ENCODE results near the gene VPS52. TPM values are rescaled to one million over a fixed set of nuclear protein-coding genes. Genes with fewer than 3 reads are reported as not detected.
"Not testable (repeated sequence)": the region's sequence is repeated elsewhere in the genome, so short reads cannot be mapped to it uniquely, and the experiment has no call there.

The VPS52 gene
- total RNA-seq, 1 donor from 2014 or later: 36.0 TPM

DNA sequence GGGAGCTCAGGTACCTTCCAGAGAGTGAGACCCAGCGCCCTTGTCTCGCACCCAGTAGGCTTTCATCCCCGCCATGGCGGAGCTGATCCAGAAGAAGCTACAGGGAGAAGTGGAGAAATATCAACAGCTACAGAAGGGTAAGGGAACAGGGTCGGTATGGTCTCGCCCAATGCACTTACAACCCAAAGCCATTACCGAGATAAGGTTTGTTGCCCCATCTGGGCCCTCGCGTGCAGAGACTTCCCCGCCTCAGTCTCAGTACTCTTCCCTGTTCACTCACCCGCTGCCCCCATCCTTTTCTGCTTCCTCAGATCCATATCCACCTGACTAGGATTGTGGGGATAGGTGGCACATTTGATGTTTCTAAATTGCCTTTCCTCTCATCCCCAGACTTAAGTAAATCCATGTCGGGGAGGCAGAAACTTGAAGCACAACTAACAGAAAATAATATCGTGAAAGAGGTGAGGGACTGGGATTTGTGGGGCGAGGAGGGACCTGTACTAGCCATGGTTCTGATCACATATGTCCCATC lies 18.2 kb upstream of the VPS52 start:
- Mint-ChIP-seq H3K9me3 (ENCODE audit: low read depth) (no peaks in the 10 kb centered on the region), H3K4me3 (ENCODE audit: unreplicated experiment) (peak overlapping the region; percentile 97), H3K36me3 (ENCODE audit: low read depth) (peaks cover 11% of the 10 kb centered on the region), H3K27me3 (ENCODE audit: low read depth) (no peaks in the 10 kb centered on the region), H3K27ac (ENCODE audit: unreplicated experiment) (peak overlapping the region; percentile 95), H3K4me1 (ENCODE audit: low read depth) (peaks cover 44% of the 10 kb centered on the region)
- peak; percentile 50 for DNase-seq (ENCODE audit: low spot score)
- TF ChIP-seq, protein P1, sequence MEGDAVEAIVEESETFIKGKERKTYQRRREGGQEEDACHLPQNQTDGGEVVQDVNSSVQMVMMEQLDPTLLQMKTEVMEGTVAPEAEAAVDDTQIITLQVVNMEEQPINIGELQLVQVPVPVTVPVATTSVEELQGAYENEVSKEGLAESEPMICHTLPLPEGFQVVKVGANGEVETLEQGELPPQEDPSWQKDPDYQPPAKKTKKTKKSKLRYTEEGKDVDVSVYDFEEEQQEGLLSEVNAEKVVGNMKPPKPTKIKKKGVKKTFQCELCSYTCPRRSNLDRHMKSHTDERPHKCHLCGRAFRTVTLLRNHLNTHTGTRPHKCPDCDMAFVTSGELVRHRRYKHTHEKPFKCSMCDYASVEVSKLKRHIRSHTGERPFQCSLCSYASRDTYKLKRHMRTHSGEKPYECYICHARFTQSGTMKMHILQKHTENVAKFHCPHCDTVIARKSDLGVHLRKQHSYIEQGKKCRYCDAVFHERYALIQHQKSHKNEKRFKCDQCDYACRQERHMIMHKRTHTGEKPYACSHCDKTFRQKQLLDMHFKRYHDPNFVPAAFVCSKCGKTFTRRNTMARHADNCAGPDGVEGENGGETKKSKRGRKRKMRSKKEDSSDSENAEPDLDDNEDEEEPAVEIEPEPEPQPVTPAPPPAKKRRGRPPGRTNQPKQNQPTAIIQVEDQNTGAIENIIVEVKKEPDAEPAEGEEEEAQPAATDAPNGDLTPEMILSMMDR (IDR thresholded peaks at IDR 0.05): no peak

DNA sequence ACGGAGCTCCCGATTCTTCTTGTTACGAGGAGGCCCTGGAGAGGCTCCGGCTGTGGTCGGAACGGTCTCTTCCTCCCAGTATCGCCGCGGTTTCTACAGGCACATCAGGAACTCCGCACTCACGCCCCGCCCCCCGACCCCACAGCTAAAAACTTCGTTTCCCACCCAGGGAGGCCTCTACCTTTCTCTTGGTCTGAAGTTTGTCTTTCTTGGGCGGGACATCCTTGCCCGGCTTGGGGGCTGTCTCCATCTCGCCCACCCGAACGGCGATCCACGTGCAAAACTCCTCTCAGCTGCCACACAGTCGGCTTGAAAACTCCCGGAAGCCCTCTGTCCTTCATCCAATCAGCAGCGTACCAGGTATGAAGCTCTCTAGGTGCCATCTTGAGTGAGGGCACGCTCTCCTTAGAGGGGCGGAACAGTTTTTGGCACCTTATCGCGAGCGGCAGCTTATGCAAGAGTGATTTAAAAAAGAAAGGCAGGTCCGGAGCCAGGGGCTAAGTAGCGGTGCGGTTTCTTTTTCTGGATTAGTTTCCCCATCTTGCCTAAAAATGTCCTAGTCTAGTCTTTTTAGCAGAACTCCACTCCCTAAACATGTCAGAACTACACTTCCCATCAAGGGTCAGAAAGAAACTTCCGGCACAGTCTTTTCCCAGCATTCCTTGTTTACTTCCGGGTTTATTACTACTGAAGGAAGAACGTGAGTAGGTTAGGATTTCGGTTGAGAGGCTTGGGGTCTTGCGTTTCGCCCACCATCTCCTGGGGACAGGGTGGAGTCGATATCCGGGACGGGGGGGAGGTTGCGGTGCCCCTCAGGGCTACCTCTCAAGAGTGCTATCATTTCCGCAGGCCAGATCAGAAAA lies 17.5 kb upstream of the VPS52 start, which contains the start of the genes PFDN6 and WDR46:
Gene PFDN6 (plus strand): TSS at position 681 of the 863 bp plus-strand sequence. CDS start 256 bp downstream, outside the sequence.
Gene WDR46 (minus strand): TSS at position 319 of the 863 bp plus-strand sequence. CDS start 69 bp downstream, at position 250.
- Mint-ChIP-seq H3K36me3 (ENCODE audit: low read depth) (peaks cover 14% of the 10 kb centered on the region), H3K27me3 (ENCODE audit: low read depth) (no peaks in the 10 kb centered on the region), H3K4me3 (ENCODE audit: unreplicated experiment) (peak within 1 kb of the TSS; percentile 97), H3K4me1 (ENCODE audit: low read depth) (peaks cover 44% of the 10 kb centered on the region), H3K9me3 (ENCODE audit: low read depth) (no peaks in the 10 kb centered on the region), H3K27ac (ENCODE audit: unreplicated experiment) (peak within 1 kb of the TSS; percentile 95)
- DNase-seq (ENCODE audit: low spot score): no peak
- TF ChIP-seq, protein P1 (IDR thresholded peaks at IDR 0.05): no peak

DNA sequence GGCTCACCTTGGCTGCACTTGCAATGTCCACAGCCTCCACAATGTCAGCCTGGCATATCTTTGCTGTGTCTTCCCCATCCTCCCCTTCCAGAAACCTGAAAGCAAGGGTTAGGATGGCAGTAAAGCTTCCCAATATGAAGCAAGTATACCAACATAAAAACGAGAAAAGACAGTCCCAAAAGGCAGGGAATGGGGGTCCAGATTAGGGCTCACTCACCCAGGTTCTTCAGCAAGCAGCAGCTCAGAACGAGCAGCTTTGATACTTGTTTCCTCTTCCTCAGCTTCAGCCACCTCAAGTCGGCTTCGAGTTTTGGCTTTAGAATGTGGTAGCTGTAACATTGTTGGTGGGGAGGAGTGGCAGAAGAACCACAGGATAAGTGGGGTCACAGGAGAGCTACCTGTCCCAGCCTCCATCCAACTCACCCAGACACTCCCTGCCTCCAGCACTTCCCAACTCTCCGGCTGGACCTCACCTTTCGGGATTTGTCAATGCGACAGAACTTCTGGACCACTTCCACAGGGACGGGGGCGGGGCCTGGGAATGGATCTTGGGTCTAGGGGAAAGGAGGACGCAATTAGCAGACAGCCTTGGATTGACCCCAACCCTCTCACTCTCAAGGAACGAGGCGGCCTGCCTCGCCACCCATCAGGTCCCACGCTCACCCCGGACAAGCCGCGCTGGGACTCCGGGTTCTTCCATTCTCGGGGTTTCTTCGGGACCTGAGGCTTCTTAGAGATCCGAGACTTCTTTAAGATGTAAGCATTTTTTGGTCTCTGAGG lies 16.7 kb upstream of the VPS52 start:
- H3K9me3 Mint-ChIP-seq (ENCODE audit: low read depth): no peaks in the 10 kb centered on the region
- no peaks in the 10 kb centered on the region for H3K27me3 Mint-ChIP-seq (ENCODE audit: low read depth)
- TF ChIP-seq, protein P1 (IDR thresholded peaks at IDR 0.05): no peak
- H3K27ac Mint-ChIP-seq (ENCODE audit: unreplicated experiment): peak overlapping the region; percentile 95
- peaks cover 13% of the 10 kb centered on the region for H3K36me3 Mint-ChIP-seq (ENCODE audit: low read depth)
- H3K4me1 Mint-ChIP-seq (ENCODE audit: low read depth): peaks cover 44% of the 10 kb centered on the region
- H3K4me3 Mint-ChIP-seq (ENCODE audit: unreplicated experiment): peak overlapping the region; percentile 97
- DNase-seq (ENCODE audit: low spot score): no peak

DNA sequence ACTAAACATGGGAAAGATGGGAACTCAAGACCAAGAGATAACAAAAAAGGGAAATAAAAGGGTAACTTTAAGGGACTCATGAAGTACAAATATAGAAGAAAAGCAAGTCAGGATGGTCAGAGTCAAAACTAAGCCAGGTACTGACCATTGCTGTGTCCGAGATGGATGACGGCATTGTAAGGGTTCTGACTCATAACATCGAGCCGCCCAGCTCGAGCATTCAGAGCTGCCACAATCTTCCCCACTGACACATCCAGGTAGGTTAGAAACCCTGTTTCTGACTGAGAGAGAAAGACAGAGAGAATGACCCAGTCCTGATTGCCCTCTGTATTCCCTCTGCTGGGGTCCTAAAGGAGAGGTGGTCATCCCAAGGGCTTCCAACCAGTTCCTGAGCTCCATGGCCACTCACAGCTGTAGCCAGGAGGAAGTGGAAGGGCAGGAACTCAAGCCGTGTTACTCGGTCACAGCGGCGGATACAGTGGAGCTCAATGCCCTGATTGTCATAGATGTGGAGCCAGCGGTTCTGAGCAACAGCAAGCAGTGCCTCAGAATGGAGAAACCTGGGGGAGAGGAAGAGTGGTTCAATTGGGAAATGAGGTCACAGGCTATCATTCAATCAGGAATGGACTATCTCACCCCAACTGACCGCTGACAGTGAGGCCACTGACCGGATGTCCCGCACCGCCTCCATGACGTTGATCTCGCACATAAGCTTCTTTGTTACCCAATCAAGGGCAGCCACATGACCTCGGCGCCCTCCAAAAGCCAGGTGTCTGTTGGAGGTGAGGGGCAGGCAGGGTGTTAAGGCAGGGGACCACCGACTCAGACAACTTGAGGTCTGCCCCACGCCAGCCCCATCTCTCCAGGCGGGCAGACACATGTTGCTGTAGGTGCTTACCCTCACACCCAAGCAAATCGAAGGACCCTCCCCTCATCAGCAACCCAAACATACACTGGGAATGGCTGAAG lies 15.6 kb upstream of the VPS52 start:
- H3K9me3 Mint-ChIP-seq (ENCODE audit: low read depth): no peaks in the 10 kb centered on the region
- DNase-seq (ENCODE audit: low spot score): peak; percentile 67
- peak overlapping the region; percentile 22 for H3K27ac Mint-ChIP-seq (ENCODE audit: unreplicated experiment)
- H3K36me3 Mint-ChIP-seq (ENCODE audit: low read depth): peaks cover 15% of the 10 kb centered on the region
- peaks cover 44% of the 10 kb centered on the region for H3K4me1 Mint-ChIP-seq (ENCODE audit: low read depth)
- H3K27me3 Mint-ChIP-seq (ENCODE audit: low read depth): no peaks in the 10 kb centered on the region
- TF ChIP-seq, protein P1 (IDR thresholded peaks at IDR 0.05): no peak
- H3K4me3 Mint-ChIP-seq (ENCODE audit: unreplicated experiment): peak overlapping the region; percentile 97

DNA sequence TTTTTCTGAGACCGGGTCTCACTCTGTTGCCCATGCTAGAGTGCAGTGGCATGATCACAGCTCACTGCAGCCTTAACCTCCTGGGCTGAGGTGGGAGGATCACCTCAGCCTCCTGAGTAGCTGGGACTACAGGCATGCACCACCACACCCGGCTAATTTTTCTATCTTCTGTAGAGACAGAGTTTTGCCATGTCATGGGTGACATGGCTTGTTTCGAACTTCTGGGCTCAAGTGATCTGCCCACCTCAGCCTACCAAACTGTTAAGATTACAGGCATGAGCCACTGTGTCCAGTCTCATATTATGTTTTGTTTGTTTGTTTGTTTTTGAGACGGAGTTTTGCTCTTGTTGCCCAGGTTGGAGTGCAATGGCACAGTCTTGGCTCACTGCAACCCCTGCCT lies 13.5 kb upstream of the VPS52 start:
- H3K4me3 Mint-ChIP-seq (ENCODE audit: unreplicated experiment); DNase-seq (ENCODE audit: low spot score); H3K27me3 Mint-ChIP-seq (ENCODE audit: low read depth); H3K9me3 Mint-ChIP-seq (ENCODE audit: low read depth); H3K27ac Mint-ChIP-seq (ENCODE audit: unreplicated experiment): not testable (repeated sequence)
- Mint-ChIP-seq H3K36me3 (ENCODE audit: low read depth) (peaks cover 15% of the 10 kb centered on the region), H3K4me1 (ENCODE audit: low read depth) (peaks cover 34% of the 10 kb centered on the region)

Measured in chondrocyte (in vitro differentiated cells).